ENCODE results near the gene RHBDD1.

The RHBDD1 gene

DNA sequence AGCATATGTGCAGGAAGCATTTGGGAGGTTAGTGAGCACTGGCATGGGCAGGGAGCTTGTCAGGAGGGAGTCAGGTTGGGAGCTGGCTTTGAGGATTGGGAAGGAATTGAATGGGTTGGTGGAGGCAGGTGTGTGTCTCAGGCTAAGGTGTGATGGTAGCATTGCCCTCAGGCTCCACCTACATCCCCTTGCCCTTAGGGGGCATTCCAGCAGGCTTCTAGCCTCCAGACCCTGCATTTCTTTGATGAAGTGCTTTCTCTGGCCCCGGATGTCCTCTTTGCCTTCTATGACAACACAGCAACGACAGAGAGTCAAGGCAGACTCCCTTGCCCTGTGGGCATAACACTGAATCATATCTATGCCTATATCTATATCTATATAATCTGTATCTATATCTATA, 13.5 kb downstream of the RHBDD1 start:
- Mint-ChIP-seq H3K4me1 (no peaks in the 10 kb centered on the region), H3K4me3 (no peak overlapping the region), H3K27me3 (ENCODE audit: low read depth) (no peaks in the 10 kb centered on the region), H3K9me3 (no peaks in the 10 kb centered on the region), H3K27ac (no peak overlapping the region), H3K36me3 (ENCODE audit: low read depth) (no peaks in the 10 kb centered on the region)
- TF ChIP-seq, protein P1, sequence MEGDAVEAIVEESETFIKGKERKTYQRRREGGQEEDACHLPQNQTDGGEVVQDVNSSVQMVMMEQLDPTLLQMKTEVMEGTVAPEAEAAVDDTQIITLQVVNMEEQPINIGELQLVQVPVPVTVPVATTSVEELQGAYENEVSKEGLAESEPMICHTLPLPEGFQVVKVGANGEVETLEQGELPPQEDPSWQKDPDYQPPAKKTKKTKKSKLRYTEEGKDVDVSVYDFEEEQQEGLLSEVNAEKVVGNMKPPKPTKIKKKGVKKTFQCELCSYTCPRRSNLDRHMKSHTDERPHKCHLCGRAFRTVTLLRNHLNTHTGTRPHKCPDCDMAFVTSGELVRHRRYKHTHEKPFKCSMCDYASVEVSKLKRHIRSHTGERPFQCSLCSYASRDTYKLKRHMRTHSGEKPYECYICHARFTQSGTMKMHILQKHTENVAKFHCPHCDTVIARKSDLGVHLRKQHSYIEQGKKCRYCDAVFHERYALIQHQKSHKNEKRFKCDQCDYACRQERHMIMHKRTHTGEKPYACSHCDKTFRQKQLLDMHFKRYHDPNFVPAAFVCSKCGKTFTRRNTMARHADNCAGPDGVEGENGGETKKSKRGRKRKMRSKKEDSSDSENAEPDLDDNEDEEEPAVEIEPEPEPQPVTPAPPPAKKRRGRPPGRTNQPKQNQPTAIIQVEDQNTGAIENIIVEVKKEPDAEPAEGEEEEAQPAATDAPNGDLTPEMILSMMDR (IDR thresholded peaks at IDR 0.05; ENCODE audit: unreplicated experiment in 3 of 3) = no peak

DNA sequence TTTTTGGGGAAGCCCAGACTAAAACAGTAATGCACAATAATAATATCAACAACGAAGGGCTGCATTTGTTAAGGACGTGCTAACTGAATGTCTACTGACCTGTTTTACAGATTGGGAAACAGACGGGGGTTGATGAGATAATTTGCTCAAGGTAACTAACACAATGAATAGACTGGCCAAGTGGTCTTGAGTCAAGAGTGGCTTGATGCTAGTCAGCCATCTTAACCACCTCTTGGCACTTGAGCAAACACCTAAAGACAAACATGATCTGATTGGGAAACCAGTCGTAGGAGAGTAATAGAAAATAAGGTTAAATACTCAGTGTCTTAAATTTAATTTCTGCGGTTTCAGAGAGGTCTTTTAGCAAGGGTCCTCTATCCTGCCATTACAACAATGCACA, 14.2 kb downstream of the RHBDD1 start:
- Mint-ChIP-seq H3K27me3 (ENCODE audit: low read depth) (no peaks in the 10 kb centered on the region), H3K27ac (no peak overlapping the region), H3K9me3 (no peaks in the 10 kb centered on the region), H3K4me3 (no peak overlapping the region), H3K36me3 (ENCODE audit: low read depth) (no peaks in the 10 kb centered on the region), H3K4me1 (no peaks in the 10 kb centered on the region)
- TF ChIP-seq, protein P1 (IDR thresholded peaks at IDR 0.05; ENCODE audit: unreplicated experiment in 3 of 3) = no peak

DNA sequence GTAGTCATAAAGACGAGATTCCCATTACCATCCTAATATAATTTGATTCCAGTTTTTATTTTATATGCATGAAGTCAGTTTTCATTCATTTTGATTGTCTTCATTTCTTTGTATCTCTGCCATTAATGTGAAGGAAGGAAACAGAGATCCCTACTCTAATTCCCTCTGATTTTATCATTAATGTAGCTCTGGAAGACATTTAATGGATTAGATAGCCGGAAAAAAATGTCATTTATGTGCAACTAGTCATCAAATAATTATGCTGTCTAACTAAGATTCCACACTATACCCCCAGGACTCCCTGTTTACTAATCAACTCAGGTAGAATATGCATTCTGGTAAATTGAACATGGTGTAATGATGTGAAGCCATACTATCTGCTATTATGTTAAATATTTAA, 19.9 kb downstream of the RHBDD1 start:
- no peak overlapping the region for H3K27ac Mint-ChIP-seq
- H3K4me3 Mint-ChIP-seq = no peak overlapping the region
- no peaks in the 10 kb centered on the region for H3K9me3 Mint-ChIP-seq
- H3K36me3 Mint-ChIP-seq (ENCODE audit: low read depth) = no peaks in the 10 kb centered on the region
- TF ChIP-seq, protein P1 (IDR thresholded peaks at IDR 0.05; ENCODE audit: unreplicated experiment in 3 of 3) = no peak
- no peaks in the 10 kb centered on the region for H3K4me1 Mint-ChIP-seq
- no peaks in the 10 kb centered on the region for H3K27me3 Mint-ChIP-seq (ENCODE audit: low read depth)

DNA sequence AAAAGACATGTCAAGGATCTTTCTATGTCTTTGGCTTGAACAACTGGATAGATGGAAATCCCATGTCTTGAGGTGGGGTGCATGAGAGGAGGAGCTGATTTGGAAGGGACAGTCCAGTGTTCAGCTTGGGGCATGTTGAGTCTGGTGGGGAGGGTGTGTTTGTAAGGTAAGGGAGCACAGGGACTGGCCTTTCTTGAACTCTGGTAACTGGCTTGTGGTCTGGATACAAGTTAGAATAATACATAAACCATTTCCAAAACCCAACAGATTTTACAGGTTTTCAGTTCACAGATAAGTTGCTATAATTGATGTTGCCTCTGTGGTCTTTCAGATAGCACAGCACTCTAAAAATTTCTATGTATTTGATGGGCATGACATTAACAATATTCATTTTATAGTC, 24.2 kb downstream of the RHBDD1 start:
- Mint-ChIP-seq H3K36me3 (ENCODE audit: low read depth) (peaks cover 12% of the 10 kb centered on the region), H3K9me3 (no peaks in the 10 kb centered on the region), H3K4me3 (no peak overlapping the region), H3K27ac (no peak overlapping the region), H3K27me3 (ENCODE audit: low read depth) (no peaks in the 10 kb centered on the region), H3K4me1 (no peaks in the 10 kb centered on the region)
- TF ChIP-seq, protein P1 (IDR thresholded peaks at IDR 0.05; ENCODE audit: unreplicated experiment in 3 of 3) = no peak

DNA sequence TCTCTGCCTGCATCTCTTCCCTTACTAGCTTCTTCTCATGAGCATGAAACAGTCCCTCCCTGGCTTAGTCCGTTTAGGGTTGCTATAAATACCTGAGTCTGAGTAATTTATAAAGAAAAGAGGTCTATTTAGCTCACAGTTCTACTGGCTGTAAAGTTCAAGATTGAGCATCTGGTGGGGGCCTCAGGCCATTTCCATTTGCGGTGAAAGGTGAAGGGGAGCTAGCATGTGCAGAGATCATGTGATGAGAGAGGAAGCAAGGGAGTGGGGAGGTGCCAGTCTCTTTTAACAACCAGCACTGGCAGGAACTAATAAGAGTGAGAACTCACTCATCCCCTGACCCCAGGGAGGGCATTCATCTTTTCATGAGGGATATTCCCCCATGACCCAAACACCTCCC, 26.8 kb downstream of the RHBDD1 start:
- H3K4me1 Mint-ChIP-seq = no peaks in the 10 kb centered on the region
- no peak overlapping the region for H3K27ac Mint-ChIP-seq
- no peak overlapping the region for H3K4me3 Mint-ChIP-seq
- H3K9me3 Mint-ChIP-seq = no peaks in the 10 kb centered on the region
- H3K27me3 Mint-ChIP-seq (ENCODE audit: low read depth) = no peaks in the 10 kb centered on the region
- peaks cover 18% of the 10 kb centered on the region for H3K36me3 Mint-ChIP-seq (ENCODE audit: low read depth)
- TF ChIP-seq, protein P1 (IDR thresholded peaks at IDR 0.05; ENCODE audit: unreplicated experiment in 3 of 3) = no peak

DNA sequence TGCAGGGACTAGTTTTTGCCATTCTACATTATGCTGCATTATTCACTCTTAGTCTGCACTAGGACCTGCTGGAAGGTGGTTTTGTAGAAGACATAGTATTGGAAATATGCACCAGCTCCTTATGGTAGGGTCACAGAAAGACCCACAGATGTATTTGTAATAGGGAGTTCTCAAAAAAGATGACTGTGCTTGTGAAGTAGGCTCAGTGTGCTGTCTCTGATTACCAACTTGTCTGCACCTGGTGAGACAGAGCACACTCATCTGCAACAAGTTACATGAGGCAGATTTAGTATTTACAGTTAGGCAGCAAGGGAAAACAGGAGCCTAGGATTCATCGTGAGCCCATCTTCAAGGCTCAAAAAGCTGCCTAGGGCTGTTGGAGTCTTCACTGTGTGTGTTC, 29.4 kb downstream of the RHBDD1 start:
- Mint-ChIP-seq H3K4me1 (no peaks in the 10 kb centered on the region), H3K36me3 (ENCODE audit: low read depth) (peaks cover 33% of the 10 kb centered on the region), H3K27ac (no peak overlapping the region), H3K27me3 (ENCODE audit: low read depth) (no peaks in the 10 kb centered on the region), H3K9me3 (no peaks in the 10 kb centered on the region), H3K4me3 (no peak overlapping the region)
- TF ChIP-seq, protein P1 (IDR thresholded peaks at IDR 0.05; ENCODE audit: unreplicated experiment in 3 of 3) = no peak

All from nephron (organoid).